ENCODE measurements around the gene CPN2.

Gene CPN2

GRCh38 chr3:194329583-194329965 lies 21.6 kb downstream of the CPN2 start:
- DNase-seq = no peak

GRCh38 chr3:194328942-194329582 lies 22.1 kb downstream of the CPN2 start:
- no peak for DNase-seq

GRCh38 chr3:194328053-194328657 lies 23.0 kb downstream of the CPN2 start:
- no peak for DNase-seq

GRCh38 chr3:194327218-194328052 lies 23.7 kb downstream of the CPN2 start:
- no peak for DNase-seq

GRCh38 chr3:194326968-194327217 lies 24.2 kb downstream of the CPN2 start:
- DNase-seq = no peak

GRCh38 chr3:194326192-194326967 lies 24.7 kb downstream of the CPN2 start:
- DNase-seq = no peak

- DNase-seq = no peak
These were observed 25.5 kb downstream of the CPN2 start for GRCh38 chr3:194325424-194326153.

GRCh38 chr3:194324823-194325327 lies 26.3 kb downstream of the CPN2 start:
- DNase-seq = no peak

GRCh38 chr3:194323785-194324735 lies 27.1 kb downstream of the CPN2 start:
- DNase-seq = no peak

GRCh38 chr3:194322678-194323211 lies 28.4 kb downstream of the CPN2 start:
- no peak for DNase-seq

- no peak for DNase-seq
These were observed 29.2 kb downstream of the CPN2 start for GRCh38 chr3:194321693-194322640.

- no peak for DNase-seq
These were observed 30.3 kb downstream of the CPN2 start for GRCh38 chr3:194320744-194321243.

GRCh38 chr3:194320100-194320499 lies 31.0 kb downstream of the CPN2 start:
- no peak for DNase-seq

- no peak for DNase-seq
These were observed 32.5 kb downstream of the CPN2 start for GRCh38 chr3:194318511-194319161.

GRCh38 chr3:194316918-194317317 lies 34.2 kb downstream of the CPN2 start:
- DNase-seq = no peak

GRCh38 chr3:194315965-194316361 lies 35.2 kb downstream of the CPN2 start:
- DNase-seq = peak in 1 of 51 donors; percentile 75

GRCh38 chr3:194315088-194315964 lies 35.8 kb downstream of the CPN2 start:
- DNase-seq = peak in 49 of 51 donors; percentile 25 to 90 (median 77)

Data from hypothalamus (tissue), 51 donors.